Activated B cell treated with CpG ODN at 0.5 μM for 24 hours (primary cell): ENCODE results near the gene NR2C1. TPM values are rescaled to one million over a fixed set of nuclear protein-coding genes. Genes with fewer than 3 reads are reported as not detected.

Source experiments
- ATAC-seq: fragments of 200-7000 bp; cut with Tn5 transposase; one replicate; pipeline ENCODE4 v1.10.0; 2021; ENCODE audit warnings: low read depth, mild to moderate bottlenecking, moderate library complexity
- CTCF ChIA-PET: fragments of 350-600 bp; sonication (Branson Sonifier 250); formaldehyde crosslinking; loops from one replicate; lab custom pipeline; 2021; ENCODE audit warnings: antibody characterized with exemption; lab: Charles Lee
- POLR2A ChIA-PET: fragments of 350-600 bp; sonication (Branson Sonifier 250); formaldehyde crosslinking; loops from one replicate; lab custom pipeline; 2021; ENCODE audit warnings: antibody characterized with exemption; lab: Charles Lee
- DNase-seq: peaks from one replicate; pipeline ENCODE4 v3.0.0; 2022
- H3K27ac Mint-ChIP-seq: one replicate; pipeline ENCODE4 v1.8.0; 2020; ENCODE audit warnings: mixed read lengths
- H3K27me3 Mint-ChIP-seq: one replicate; pipeline ENCODE4 v1.8.0; 2021; ENCODE audit warnings: mixed read lengths
- H3K36me3 Mint-ChIP-seq: one replicate; pipeline ENCODE4 v1.8.0; 2021; ENCODE audit warnings: low read depth, mixed read lengths
- H3K4me1 Mint-ChIP-seq: one replicate; pipeline ENCODE4 v1.8.0; 2021; ENCODE audit warnings: mixed read lengths
- H3K4me3 Mint-ChIP-seq: one replicate; pipeline ENCODE4 v1.8.0; 2020; ENCODE audit warnings: mild to moderate bottlenecking, mixed read lengths
- H3K9me3 Mint-ChIP-seq: one replicate; pipeline ENCODE4 v1.8.0; 2020; ENCODE audit warnings: mixed read lengths
- intact Hi-C: fragments of 100-400 bp; cut with micrococcal nuclease; formaldehyde crosslinking; loops from one replicate; pipeline ENCODE4 v1.15.1; 2024
- total RNA-seq: library from RNA; stranded (reverse); gene quantifications from 2 replicates; pipeline ENCODE4 v1.2.3, GENCODE V29; 2022
- TF ChIP-seq, protein P1 (sequence below): fragments of 200-600 bp; IDR thresholded peaks from one replicate; pipeline ENCODE4 v1.8.0; 2022; ENCODE audit warnings: antibody characterized with exemption, mild to moderate bottlenecking

The NR2C1 gene
- total RNA-seq, 1 donor from 2014 or later: 30.8 TPM

DNA sequence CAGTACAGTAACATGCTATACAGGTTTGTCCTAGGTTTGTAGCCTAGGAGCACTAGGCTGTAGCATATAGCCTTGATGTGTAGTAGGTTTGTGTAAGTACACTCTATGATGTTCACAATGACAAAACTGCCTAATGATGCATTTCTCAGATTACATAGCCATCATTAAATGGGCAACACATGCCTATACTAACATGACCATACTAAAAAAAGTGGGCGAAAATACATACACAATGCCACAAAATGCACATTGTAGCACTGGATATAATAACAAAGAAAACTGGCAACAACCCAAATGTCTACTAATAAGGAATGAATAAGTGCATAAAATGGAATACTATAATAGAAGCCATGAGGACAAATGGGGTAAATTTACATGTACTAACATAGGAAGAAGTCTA, 38.7 kb downstream of the NR2C1 start:
- no peak for ATAC-seq
- POLR2A ChIA-PET: no interaction called here
- H3K4me1 Mint-ChIP-seq: peaks cover 2% of the 10 kb centered on the region
- no peak for DNase-seq
- H3K9me3 Mint-ChIP-seq: no peaks in the 10 kb centered on the region
- intact Hi-C loops: no loop called here
- CTCF ChIA-PET: no interaction called here
- H3K27ac Mint-ChIP-seq: no peak overlapping the region
- H3K36me3 Mint-ChIP-seq: peaks cover 47% of the 10 kb centered on the region
- H3K27me3 Mint-ChIP-seq: no peaks in the 10 kb centered on the region
- TF ChIP-seq, protein P1, sequence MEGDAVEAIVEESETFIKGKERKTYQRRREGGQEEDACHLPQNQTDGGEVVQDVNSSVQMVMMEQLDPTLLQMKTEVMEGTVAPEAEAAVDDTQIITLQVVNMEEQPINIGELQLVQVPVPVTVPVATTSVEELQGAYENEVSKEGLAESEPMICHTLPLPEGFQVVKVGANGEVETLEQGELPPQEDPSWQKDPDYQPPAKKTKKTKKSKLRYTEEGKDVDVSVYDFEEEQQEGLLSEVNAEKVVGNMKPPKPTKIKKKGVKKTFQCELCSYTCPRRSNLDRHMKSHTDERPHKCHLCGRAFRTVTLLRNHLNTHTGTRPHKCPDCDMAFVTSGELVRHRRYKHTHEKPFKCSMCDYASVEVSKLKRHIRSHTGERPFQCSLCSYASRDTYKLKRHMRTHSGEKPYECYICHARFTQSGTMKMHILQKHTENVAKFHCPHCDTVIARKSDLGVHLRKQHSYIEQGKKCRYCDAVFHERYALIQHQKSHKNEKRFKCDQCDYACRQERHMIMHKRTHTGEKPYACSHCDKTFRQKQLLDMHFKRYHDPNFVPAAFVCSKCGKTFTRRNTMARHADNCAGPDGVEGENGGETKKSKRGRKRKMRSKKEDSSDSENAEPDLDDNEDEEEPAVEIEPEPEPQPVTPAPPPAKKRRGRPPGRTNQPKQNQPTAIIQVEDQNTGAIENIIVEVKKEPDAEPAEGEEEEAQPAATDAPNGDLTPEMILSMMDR: no peak
- no peak overlapping the region for H3K4me3 Mint-ChIP-seq

DNA sequence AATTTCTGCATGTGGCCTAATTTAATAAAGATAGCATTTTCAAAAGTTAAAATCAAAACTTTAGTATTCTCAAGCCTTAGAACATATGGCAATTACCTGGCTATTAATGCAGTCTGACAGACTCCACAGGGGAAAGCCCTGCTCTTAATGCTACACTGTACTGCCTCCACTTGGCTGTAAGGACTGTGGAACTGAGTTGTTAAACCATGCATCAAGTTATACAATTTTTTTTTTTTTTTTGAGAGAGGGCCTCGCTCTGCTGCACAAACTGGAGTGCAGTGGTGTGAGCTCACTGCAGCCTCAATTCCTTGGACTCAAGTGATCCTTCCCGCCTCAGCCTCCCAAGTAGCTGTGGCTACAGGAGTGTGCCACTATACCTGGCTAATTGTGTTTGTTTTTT, 50.9 kb downstream of the NR2C1 start:
- TF ChIP-seq, protein P1: no peak
- no peak overlapping the region for H3K4me3 Mint-ChIP-seq
- ChIA-PET POLR2A (interaction anchor here (0.7 kb wide), 1 partner anchor 479 kb away, joined by 3 read pairs; no protein-coding TSS in a partner anchor), CTCF (no interaction called here)
- intact Hi-C loops: no loop called here
- no peak overlapping the region for H3K27ac Mint-ChIP-seq
- no peaks in the 10 kb centered on the region for H3K9me3 Mint-ChIP-seq
- DNase-seq (no peak), ATAC-seq (no peak)
- peaks cover 6% of the 10 kb centered on the region for H3K4me1 Mint-ChIP-seq
- peaks cover 26% of the 10 kb centered on the region for H3K36me3 Mint-ChIP-seq
- H3K27me3 Mint-ChIP-seq: no peaks in the 10 kb centered on the region

DNA sequence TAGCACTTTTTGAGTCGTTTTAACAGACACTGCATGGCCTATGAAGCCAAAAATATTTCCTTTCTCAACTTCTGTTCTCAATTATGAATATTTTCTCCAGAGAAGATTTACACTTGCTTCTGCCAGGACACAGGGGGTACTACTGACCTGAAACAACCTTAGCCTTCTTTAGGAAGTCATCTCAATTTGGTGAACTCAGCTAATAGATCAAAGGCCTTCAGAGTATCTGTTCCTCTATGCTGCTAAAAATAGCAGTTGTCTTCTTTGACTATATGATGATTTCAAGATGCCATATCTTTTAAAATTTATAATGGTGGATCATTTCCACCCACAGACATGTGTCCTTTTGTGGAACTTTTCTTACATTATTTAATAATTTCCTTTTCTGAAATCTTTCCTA, 55.9 kb downstream of the NR2C1 start:
- TF ChIP-seq, protein P1: no peak
- Mint-ChIP-seq H3K4me1 (peaks cover 10% of the 10 kb centered on the region), H3K9me3 (peaks cover 4% of the 10 kb centered on the region), H3K27me3 (no peaks in the 10 kb centered on the region), H3K4me3 (no peak overlapping the region), H3K36me3 (peaks cover 10% of the 10 kb centered on the region), H3K27ac (no peak overlapping the region)
- ATAC-seq: no peak
- ChIA-PET CTCF (no interaction called here), POLR2A (no interaction called here)
- DNase-seq: no peak
- intact Hi-C loops: no loop called here

DNA sequence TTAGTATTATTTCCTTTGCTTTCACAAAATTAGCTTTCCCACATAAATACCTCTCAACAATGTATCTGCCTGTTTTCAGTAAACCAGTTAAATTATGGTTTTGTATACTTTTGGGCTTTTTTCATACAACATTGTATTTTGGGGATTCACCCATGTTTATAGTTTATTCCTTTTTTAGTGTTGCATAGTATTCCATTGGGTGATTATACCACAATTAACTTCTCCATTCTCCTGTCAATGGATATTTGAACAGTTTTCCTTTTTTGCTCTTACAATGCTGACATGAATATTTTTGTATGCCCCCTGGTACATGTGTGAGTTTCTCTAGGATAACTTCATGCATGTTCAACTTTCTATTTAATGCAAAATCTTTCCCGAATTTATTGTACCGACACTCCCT, 57.3 kb downstream of the NR2C1 start:
- CTCF ChIA-PET: no interaction called here
- TF ChIP-seq, protein P1: no peak
- Mint-ChIP-seq H3K9me3 (peaks cover 4% of the 10 kb centered on the region), H3K27me3 (no peaks in the 10 kb centered on the region), H3K27ac (no peak overlapping the region), H3K36me3 (peaks cover 4% of the 10 kb centered on the region), H3K4me3 (no peak overlapping the region), H3K4me1 (peaks cover 16% of the 10 kb centered on the region)
- DNase-seq (no peak), ATAC-seq (no peak)
- POLR2A ChIA-PET: no interaction called here
- intact Hi-C loops: no loop called here

DNA sequence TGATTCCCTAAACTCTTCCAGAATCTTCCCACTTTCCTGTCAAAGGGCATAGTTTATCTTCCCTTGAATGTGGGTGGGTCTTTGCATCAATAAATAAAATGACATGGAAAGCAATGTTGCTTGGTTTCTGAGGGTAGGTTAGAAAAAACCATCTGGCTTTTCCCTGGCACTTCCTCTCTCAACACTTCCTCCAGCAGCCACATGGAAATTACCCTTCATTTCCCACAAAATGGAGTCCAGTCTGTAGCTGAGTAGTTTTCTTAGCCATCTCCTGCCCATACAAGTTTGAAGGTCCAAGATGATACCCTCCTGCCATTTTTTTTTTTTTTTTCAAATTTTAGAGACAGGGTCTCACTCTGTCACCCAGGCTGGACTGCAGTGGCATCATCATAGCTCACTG, 58.9 kb downstream of the NR2C1 start:
- Mint-ChIP-seq H3K4me1 (peaks cover 29% of the 10 kb centered on the region), H3K36me3 (no peaks in the 10 kb centered on the region), H3K27ac (no peak overlapping the region), H3K4me3 (no peak overlapping the region), H3K27me3 (no peaks in the 10 kb centered on the region), H3K9me3 (peaks cover 4% of the 10 kb centered on the region)
- no peak for DNase-seq
- POLR2A ChIA-PET: no interaction called here
- ATAC-seq: no peak
- TF ChIP-seq, protein P1: no peak
- CTCF ChIA-PET: no interaction called here
- intact Hi-C loops: no loop called here
